Measurements from ENCODE around the gene ZKSCAN2. TPM values are rescaled to one million over a fixed set of nuclear protein-coding genes. Genes with fewer than 3 reads are reported as not detected.

Gene ZKSCAN2
- total RNA-seq, 2 experiments from 2014 or later = 7.6 to 11.7 TPM

DNA sequence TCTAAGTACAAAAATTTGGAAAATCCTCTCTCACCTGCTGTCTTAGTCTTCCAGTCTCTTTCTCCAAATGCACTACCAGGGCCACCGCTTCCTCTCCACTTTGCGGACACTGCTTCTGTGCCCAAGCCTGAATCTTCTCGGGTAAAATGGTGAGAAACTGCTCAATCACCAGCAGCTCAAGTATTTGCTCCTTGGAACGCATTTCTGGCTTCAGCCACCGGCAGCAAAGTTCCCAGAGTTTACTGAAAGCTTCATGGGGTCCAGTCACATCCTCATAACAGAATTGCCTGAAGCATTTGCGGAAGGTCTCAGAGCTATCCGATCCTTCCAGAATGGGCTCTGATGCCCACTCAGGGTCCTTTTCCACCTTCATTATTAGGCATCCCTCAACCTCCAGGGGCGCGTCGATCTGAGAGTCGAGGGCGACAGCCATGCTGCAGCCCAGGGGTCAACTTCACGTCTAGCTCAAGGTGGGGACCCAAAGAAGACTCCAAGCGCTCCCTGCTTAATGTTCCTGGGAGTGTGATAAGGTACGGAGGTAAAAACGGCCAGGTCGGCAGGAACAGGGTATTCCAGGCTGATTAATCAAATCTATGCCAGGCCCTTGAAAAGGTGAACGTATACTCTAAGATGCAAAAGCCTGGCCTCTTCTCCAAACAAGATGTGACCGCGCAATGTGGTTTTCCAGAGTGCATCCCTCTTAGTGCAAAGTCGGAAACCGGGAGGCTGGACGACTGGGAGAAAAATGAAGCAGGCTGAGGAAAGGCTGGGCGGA is 763 bp downstream of the ZKSCAN2 start:
- Histone ChIP-seq H3K9me2 (ENCODE audit: insufficient read depth, low read length) (no peaks in the 10 kb centered on the region), H3K9me3 (ENCODE audit: low read length) (no peaks in the 10 kb centered on the region), H3K4me1 (ENCODE audit: insufficient read depth, low read length, poor library complexity, severe bottlenecking) (peaks cover 30% of the 10 kb centered on the region), H3K4me2 (ENCODE audit: low read length) (peak overlapping the region; percentile 85), H2AFZ (ENCODE audit: low read length) (peak overlapping the region; percentile 76; the same call in 1 of the 2 replicates), H3K4me3 (ENCODE audit: low read depth, low read length, poor library complexity, severe bottlenecking) (peak overlapping the region; percentile 95), H3K27ac (ENCODE audit: low read depth, low read length, poor library complexity, severe bottlenecking) (no peak overlapping the region), H4K20me1 (ENCODE audit: insufficient read depth, low read length) (no peaks in the 10 kb centered on the region; the same call in 1 of the 2 replicates), H3K79me2 (ENCODE audit: insufficient read depth, low read depth, low read length) (peaks cover 46% of the 10 kb centered on the region), H3K36me3 (ENCODE audit: insufficient read depth, low read length) (peaks cover 34% of the 10 kb centered on the region)
- DNase-seq (ENCODE audit: low spot score) = peak; percentile 34
- no peak for TF ChIP-seq EZH2phosphoT487 (IDR thresholded peaks at IDR 0.05; ENCODE audit: borderline replicate concordance, low read depth, low read length)
- TF ChIP-seq, protein P1, sequence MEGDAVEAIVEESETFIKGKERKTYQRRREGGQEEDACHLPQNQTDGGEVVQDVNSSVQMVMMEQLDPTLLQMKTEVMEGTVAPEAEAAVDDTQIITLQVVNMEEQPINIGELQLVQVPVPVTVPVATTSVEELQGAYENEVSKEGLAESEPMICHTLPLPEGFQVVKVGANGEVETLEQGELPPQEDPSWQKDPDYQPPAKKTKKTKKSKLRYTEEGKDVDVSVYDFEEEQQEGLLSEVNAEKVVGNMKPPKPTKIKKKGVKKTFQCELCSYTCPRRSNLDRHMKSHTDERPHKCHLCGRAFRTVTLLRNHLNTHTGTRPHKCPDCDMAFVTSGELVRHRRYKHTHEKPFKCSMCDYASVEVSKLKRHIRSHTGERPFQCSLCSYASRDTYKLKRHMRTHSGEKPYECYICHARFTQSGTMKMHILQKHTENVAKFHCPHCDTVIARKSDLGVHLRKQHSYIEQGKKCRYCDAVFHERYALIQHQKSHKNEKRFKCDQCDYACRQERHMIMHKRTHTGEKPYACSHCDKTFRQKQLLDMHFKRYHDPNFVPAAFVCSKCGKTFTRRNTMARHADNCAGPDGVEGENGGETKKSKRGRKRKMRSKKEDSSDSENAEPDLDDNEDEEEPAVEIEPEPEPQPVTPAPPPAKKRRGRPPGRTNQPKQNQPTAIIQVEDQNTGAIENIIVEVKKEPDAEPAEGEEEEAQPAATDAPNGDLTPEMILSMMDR (conservative IDR thresholded peaks at IDR 0.05; ENCODE audit: low read length) = peak; percentile 49
- CTCF ChIA-PET (ENCODE audit: unreplicated experiment) = interaction anchor here (0.6 kb wide), 1 partner anchor 20 kb away, joined by 5 read pairs; no protein-coding TSS in a partner anchor
- intact Hi-C loops (cut with micrococcal nuclease; ENCODE audit: unreplicated experiment) = loop anchor here (10.0 kb wide), 2 partner anchors 282 to 712 kb away; no protein-coding TSS in a partner anchor
- POLR2A ChIA-PET = interaction anchor here (0.7 kb wide), 2 partner anchors 917 to 1327 kb away, joined by 4 to 5 read pairs; no protein-coding TSS in a partner anchor
- TSS peak; percentile 82 for BruUV-seq (replicated peaks)

DNA sequence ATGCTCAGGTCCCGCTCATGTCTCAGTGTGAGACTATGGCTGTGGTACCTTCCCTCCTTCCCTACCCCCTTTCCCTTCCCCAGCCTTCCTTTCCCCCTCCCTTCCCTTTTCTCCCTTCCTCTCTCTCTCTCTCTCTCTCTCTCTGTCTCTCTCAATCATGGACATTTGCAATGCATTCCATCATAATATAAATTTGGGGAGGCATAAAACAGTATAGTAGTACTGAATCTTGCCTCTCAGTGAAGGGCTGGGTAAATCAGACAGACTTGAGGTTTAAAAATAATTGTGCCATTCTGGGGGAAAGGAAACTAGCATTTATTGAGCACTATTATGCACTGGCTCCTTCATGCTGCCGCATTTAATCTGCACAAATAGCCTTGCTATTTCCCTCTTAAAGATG is 4.3 kb downstream of the ZKSCAN2 start:
- BruUV-seq (replicated peaks) = no TSS peak
- intact Hi-C loops (cut with micrococcal nuclease; ENCODE audit: unreplicated experiment) = loop anchor here (10.0 kb wide), 2 partner anchors 279 to 709 kb away; no protein-coding TSS in a partner anchor
- no peaks in the 10 kb centered on the region for H3K9me3 ChIP-seq (ENCODE audit: low read length)
- H3K9me2 ChIP-seq (ENCODE audit: insufficient read depth, low read length) = no peaks in the 10 kb centered on the region
- POLR2A ChIA-PET = no interaction called here
- no peak overlapping the region for H2AFZ ChIP-seq (ENCODE audit: low read length)
- no peak overlapping the region for H3K4me2 ChIP-seq (ENCODE audit: low read length)
- H3K36me3 ChIP-seq (ENCODE audit: insufficient read depth, low read length) = peaks cover 40% of the 10 kb centered on the region
- no peak for DNase-seq (ENCODE audit: low spot score)
- H3K4me1 ChIP-seq (ENCODE audit: insufficient read depth, low read length, poor library complexity, severe bottlenecking) = peaks cover 13% of the 10 kb centered on the region
- no peak overlapping the region for H3K27ac ChIP-seq (ENCODE audit: low read depth, low read length, poor library complexity, severe bottlenecking)
- H3K4me3 ChIP-seq (ENCODE audit: low read depth, low read length, poor library complexity, severe bottlenecking) = no peak overlapping the region
- H4K20me1 ChIP-seq (ENCODE audit: insufficient read depth, low read length) = no peaks in the 10 kb centered on the region
- H3K79me2 ChIP-seq (ENCODE audit: insufficient read depth, low read depth, low read length) = peaks cover 12% of the 10 kb centered on the region; the same call in 1 of the 2 replicates
- CTCF ChIA-PET (ENCODE audit: unreplicated experiment) = no interaction called here
- TF ChIP-seq EZH2phosphoT487 (IDR thresholded peaks at IDR 0.05; ENCODE audit: borderline replicate concordance, low read depth, low read length) = no peak
- TF ChIP-seq, protein P1 (conservative IDR thresholded peaks at IDR 0.05; ENCODE audit: low read length) = no peak

DNA sequence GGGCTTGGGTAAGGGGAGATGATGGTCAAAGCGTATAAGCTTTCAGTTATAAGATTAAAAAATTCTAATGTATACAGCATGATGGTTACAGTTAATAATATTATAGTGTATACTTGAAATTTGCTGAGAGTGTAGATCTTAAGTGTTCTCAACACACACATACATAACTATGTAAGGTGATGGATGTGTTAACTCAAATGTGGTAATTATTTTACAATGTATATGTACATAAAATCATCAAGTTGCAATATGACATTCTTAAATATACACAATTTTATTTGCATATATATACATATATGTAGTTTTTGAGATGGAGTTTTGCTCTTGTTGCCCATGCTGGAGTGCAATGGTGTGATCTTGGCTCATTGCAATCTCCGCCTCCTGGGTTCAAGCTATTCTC is 7.2 kb downstream of the ZKSCAN2 start:
- POLR2A ChIA-PET = no interaction called here
- intact Hi-C loops (cut with micrococcal nuclease; ENCODE audit: unreplicated experiment) = loop anchor here (10.0 kb wide), 2 partner anchors 276 to 706 kb away; no protein-coding TSS in a partner anchor
- H4K20me1 ChIP-seq (ENCODE audit: insufficient read depth, low read length) = no peaks in the 10 kb centered on the region
- BruUV-seq (replicated peaks) = no TSS peak
- H3K4me3 ChIP-seq (ENCODE audit: low read depth, low read length, poor library complexity, severe bottlenecking) = no peak overlapping the region
- no peaks in the 10 kb centered on the region for H3K9me2 ChIP-seq (ENCODE audit: insufficient read depth, low read length)
- peaks cover 7% of the 10 kb centered on the region; the same call in 1 of the 2 replicates for H3K9me3 ChIP-seq (ENCODE audit: low read length)
- TF ChIP-seq, protein P1 (conservative IDR thresholded peaks at IDR 0.05; ENCODE audit: low read length) = no peak
- no peak for TF ChIP-seq EZH2phosphoT487 (IDR thresholded peaks at IDR 0.05; ENCODE audit: borderline replicate concordance, low read depth, low read length)
- peaks cover 66% of the 10 kb centered on the region for H3K36me3 ChIP-seq (ENCODE audit: insufficient read depth, low read length)
- H3K27ac ChIP-seq (ENCODE audit: low read depth, low read length, poor library complexity, severe bottlenecking) = no peak overlapping the region
- H3K79me2 ChIP-seq (ENCODE audit: insufficient read depth, low read depth, low read length) = no peaks in the 10 kb centered on the region
- H3K4me2 ChIP-seq (ENCODE audit: low read length) = no peak overlapping the region
- no peak overlapping the region for H2AFZ ChIP-seq (ENCODE audit: low read length)
- CTCF ChIA-PET (ENCODE audit: unreplicated experiment) = no interaction called here
- no peaks in the 10 kb centered on the region for H3K4me1 ChIP-seq (ENCODE audit: insufficient read depth, low read length, poor library complexity, severe bottlenecking)
- no peak for DNase-seq (ENCODE audit: low spot score)

All from OCI-LY7 (cell line).